ENCODE results near the gene SYT8.

Gene SYT8

GRCh38 chr11:1845561-1846452, 11.0 kb downstream of the SYT8 start:
- Histone ChIP-seq H3K36me3 (ENCODE audit: control insufficient read depth, insufficient read depth, low read length) (no peaks in the 10 kb centered on the region), H3K4me3 (ENCODE audit: insufficient read depth, low read depth, low read length) (no peak overlapping the region), H3K9me3 (ENCODE audit: control insufficient read depth, low read length) (no peaks in the 10 kb centered on the region), H3K27me3 (ENCODE audit: control insufficient read depth, insufficient read depth, low read length, poor library complexity, severe bottlenecking) (no peaks in the 10 kb centered on the region), H3K27ac (ENCODE audit: insufficient read depth, low read depth, low read length, poor library complexity, severe bottlenecking) (no peak overlapping the region), H3K4me1 (ENCODE audit: control insufficient read depth, insufficient read depth, low read length) (no peaks in the 10 kb centered on the region)
- WGBS, 2 experiments = 89 to 91% methylated on average over 21 of the region's 21 CpGs

DNA sequence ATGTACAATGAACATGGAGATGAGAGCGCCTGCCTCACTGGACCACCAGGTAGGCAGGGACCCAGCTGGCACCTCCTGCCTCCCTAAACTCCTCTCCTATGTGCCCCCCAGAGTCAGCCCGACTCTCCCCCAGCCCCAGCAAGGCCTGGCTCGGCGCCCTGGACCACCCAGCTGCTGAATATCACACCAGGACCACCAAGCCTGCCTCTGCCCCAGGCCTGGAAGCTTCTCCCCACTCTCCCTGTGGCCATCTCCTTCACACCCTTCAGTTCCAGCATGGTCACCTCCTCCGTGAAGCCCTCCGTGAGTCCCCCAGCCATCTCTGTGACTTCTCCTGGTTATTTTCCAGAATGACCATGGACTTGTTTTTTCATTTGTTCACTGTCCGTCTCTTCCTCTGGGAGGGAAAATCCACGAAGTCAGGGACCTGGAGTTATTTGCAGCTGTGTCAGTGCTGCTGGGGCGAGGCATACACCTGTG, 11.7 kb downstream of the SYT8 start:
- Histone ChIP-seq H3K4me3 (ENCODE audit: insufficient read depth, low read depth, low read length) (no peak overlapping the region), H3K27ac (ENCODE audit: insufficient read depth, low read depth, low read length, poor library complexity, severe bottlenecking) (no peak overlapping the region), H3K9me3 (ENCODE audit: control insufficient read depth, low read length) (no peaks in the 10 kb centered on the region), H3K36me3 (ENCODE audit: control insufficient read depth, insufficient read depth, low read length) (no peaks in the 10 kb centered on the region), H3K27me3 (ENCODE audit: control insufficient read depth, insufficient read depth, low read length, poor library complexity, severe bottlenecking) (no peaks in the 10 kb centered on the region), H3K4me1 (ENCODE audit: control insufficient read depth, insufficient read depth, low read length) (no peaks in the 10 kb centered on the region)
- 94 to 95% methylated on average over 9 of the region's 9 CpGs for whole genome bisulfite sequencing, 2 experiments

DNA sequence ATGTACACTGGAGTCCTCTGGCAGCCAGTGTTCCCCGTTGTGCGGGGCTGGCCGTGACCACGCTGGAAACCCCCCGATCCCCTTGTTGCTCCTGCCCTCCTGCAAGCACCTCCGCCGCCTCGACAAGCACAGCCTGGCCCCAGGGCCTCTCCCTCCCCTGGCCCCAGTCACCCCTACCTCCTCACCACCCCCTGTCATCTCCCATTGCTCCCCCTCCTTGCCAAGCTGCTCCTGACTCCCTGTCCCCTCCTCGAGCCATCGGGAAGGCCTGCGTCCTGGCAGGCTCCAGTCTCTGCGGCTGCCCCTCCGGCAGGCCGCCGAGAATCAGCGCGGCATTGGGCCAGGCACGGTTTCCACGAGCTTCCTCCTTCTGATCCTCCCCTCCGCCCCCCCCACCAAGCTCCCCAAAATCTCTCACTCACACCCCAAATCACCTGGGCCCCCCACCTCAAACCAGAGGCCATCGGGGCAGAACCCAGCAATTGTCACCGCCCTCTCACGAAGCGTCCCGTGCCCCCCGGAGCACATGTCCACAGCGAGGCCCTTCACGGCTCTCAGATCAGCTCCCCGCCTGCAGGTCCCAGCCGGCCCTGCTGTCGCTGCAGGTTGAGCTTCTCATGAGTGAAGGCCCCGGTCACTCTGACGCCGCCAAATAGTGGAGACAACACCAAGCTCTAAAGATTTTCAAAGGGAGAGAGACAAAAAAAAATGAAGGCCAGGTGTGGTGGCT, 12.4 kb downstream of the SYT8 start:
- Histone ChIP-seq H3K27ac (ENCODE audit: insufficient read depth, low read depth, low read length, poor library complexity, severe bottlenecking) (no peak overlapping the region), H3K9me3 (ENCODE audit: control insufficient read depth, low read length) (no peaks in the 10 kb centered on the region), H3K4me3 (ENCODE audit: insufficient read depth, low read depth, low read length) (no peak overlapping the region), H3K27me3 (ENCODE audit: control insufficient read depth, insufficient read depth, low read length, poor library complexity, severe bottlenecking) (no peaks in the 10 kb centered on the region), H3K4me1 (ENCODE audit: control insufficient read depth, insufficient read depth, low read length) (no peaks in the 10 kb centered on the region), H3K36me3 (ENCODE audit: control insufficient read depth, insufficient read depth, low read length) (no peaks in the 10 kb centered on the region)
- 89 to 91% methylated on average over 34 of the region's 34 CpGs for WGBS, 2 experiments

GRCh38 chr11:1847926-1848639, 13.3 kb downstream of the SYT8 start:
- H3K36me3 ChIP-seq (ENCODE audit: control insufficient read depth, insufficient read depth, low read length) = no peaks in the 10 kb centered on the region
- H3K4me3 ChIP-seq (ENCODE audit: insufficient read depth, low read depth, low read length) = no peak overlapping the region
- H3K9me3 ChIP-seq (ENCODE audit: control insufficient read depth, low read length) = no peaks in the 10 kb centered on the region
- no peaks in the 10 kb centered on the region for H3K4me1 ChIP-seq (ENCODE audit: control insufficient read depth, insufficient read depth, low read length)
- no peak overlapping the region for H3K27ac ChIP-seq (ENCODE audit: insufficient read depth, low read depth, low read length, poor library complexity, severe bottlenecking)
- 91 to 92% methylated on average over 18 of the region's 18 CpGs for WGBS, 2 experiments
- H3K27me3 ChIP-seq (ENCODE audit: control insufficient read depth, insufficient read depth, low read length, poor library complexity, severe bottlenecking) = no peaks in the 10 kb centered on the region

- Histone ChIP-seq H3K4me3 (ENCODE audit: insufficient read depth, low read depth, low read length) (no peak overlapping the region), H3K9me3 (ENCODE audit: control insufficient read depth, low read length) (no peaks in the 10 kb centered on the region), H3K36me3 (ENCODE audit: control insufficient read depth, insufficient read depth, low read length) (no peaks in the 10 kb centered on the region), H3K4me1 (ENCODE audit: control insufficient read depth, insufficient read depth, low read length) (no peaks in the 10 kb centered on the region), H3K27me3 (ENCODE audit: control insufficient read depth, insufficient read depth, low read length, poor library complexity, severe bottlenecking) (no peaks in the 10 kb centered on the region), H3K27ac (ENCODE audit: insufficient read depth, low read depth, low read length, poor library complexity, severe bottlenecking) (no peak overlapping the region)
- WGBS, 2 experiments = 92 to 94% methylated on average over 19 of the region's 19 CpGs
Measured at GRCh38 chr11:1848640-1849430, 14.0 kb downstream of the SYT8 start.

DNA sequence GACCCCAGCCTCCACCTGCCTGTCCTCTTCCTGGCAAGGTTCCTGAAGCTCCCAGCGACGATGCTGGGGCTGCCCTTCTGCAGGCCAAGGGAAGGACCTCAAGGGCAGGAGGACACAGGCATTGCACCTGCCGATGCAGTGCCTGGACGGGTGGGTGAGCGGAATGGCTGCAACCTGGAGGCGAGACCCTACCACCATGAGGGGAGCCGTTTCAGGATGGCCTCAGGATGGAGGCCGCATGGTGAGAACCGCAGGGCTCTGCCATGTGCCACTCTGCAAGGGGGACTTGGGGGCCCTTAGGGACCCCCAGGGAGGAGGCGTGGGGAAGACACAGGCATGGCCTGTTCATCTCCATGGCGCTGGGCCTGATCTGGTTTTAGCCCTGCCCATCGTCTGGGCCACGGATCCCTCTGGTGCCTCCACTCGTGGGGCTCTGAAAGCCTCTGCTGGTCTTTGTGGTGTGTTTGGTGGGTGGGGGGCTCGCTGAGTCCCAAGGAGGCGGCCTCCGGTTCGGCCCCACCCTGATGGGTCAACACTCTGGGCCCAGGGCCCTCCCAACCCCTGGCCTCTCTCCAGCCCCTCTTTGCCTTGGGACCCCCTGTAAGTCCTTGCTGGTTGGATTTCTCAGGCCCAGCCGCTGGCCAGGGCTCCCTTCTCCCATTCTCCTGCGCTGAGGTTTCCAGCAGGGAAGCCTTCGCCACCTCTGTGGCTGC, 16.8 kb downstream of the SYT8 start:
- H3K36me3 ChIP-seq (ENCODE audit: control insufficient read depth, insufficient read depth, low read length) = no peaks in the 10 kb centered on the region
- WGBS, 2 experiments = 93% methylated on average over 21 of the region's 21 CpGs
- no peaks in the 10 kb centered on the region for H3K27me3 ChIP-seq (ENCODE audit: control insufficient read depth, insufficient read depth, low read length, poor library complexity, severe bottlenecking)
- H3K27ac ChIP-seq (ENCODE audit: insufficient read depth, low read depth, low read length, poor library complexity, severe bottlenecking) = no peak overlapping the region
- no peak overlapping the region for H3K4me3 ChIP-seq (ENCODE audit: insufficient read depth, low read depth, low read length)
- H3K9me3 ChIP-seq (ENCODE audit: control insufficient read depth, low read length) = no peaks in the 10 kb centered on the region
- H3K4me1 ChIP-seq (ENCODE audit: control insufficient read depth, insufficient read depth, low read length) = no peaks in the 10 kb centered on the region

GRCh38 chr11:1852271-1852876, 17.6 kb downstream of the SYT8 start:
- Histone ChIP-seq H3K4me1 (ENCODE audit: control insufficient read depth, insufficient read depth, low read length) (no peaks in the 10 kb centered on the region), H3K9me3 (ENCODE audit: control insufficient read depth, low read length) (no peaks in the 10 kb centered on the region), H3K4me3 (ENCODE audit: insufficient read depth, low read depth, low read length) (no peak overlapping the region), H3K27me3 (ENCODE audit: control insufficient read depth, insufficient read depth, low read length, poor library complexity, severe bottlenecking) (no peaks in the 10 kb centered on the region), H3K36me3 (ENCODE audit: control insufficient read depth, insufficient read depth, low read length) (no peaks in the 10 kb centered on the region), H3K27ac (ENCODE audit: insufficient read depth, low read depth, low read length, poor library complexity, severe bottlenecking) (no peak overlapping the region)
- WGBS, 2 experiments = 93% methylated on average over 25 of the region's 25 CpGs

GRCh38 chr11:1852877-1853276, 18.1 kb downstream of the SYT8 start, which contains the start of gene LSP1:
Gene LSP1 (plus strand): TSS chr11:1853084. CDS start chr11:1853145, 61 bp downstream.
- 89 to 91% methylated on average over 17 to 18 of the region's 18 CpGs for WGBS, 2 experiments

More at GRCh38 chr11:1852877-1853276, 18.1 kb downstream of the SYT8 start, which contains the start of gene LSP1:
- Histone ChIP-seq H3K36me3 (ENCODE audit: control insufficient read depth, insufficient read depth, low read length) (no peaks in the 10 kb centered on the region), H3K27ac (ENCODE audit: insufficient read depth, low read depth, low read length, poor library complexity, severe bottlenecking) (no peak within 1 kb of the TSS), H3K27me3 (ENCODE audit: control insufficient read depth, insufficient read depth, low read length, poor library complexity, severe bottlenecking) (no peaks in the 10 kb centered on the region), H3K4me1 (ENCODE audit: control insufficient read depth, insufficient read depth, low read length) (no peaks in the 10 kb centered on the region), H3K4me3 (ENCODE audit: insufficient read depth, low read depth, low read length) (no peak within 1 kb of the TSS), H3K9me3 (ENCODE audit: control insufficient read depth, low read length) (no peaks in the 10 kb centered on the region)
